ENCODE measurements around the gene RRAS2.

RRAS2 gene

GRCh38 chr11:14309425-14310192 is 49.4 kb downstream of the RRAS2 start:
- no peak overlapping the region for H3K4me3 ChIP-seq (ENCODE audit: low read length)
- no peak for DNase-seq (ENCODE audit: low read depth)
- TF ChIP-seq CTCF (IDR thresholded peaks at IDR 0.05; ENCODE audit: insufficient read depth, low read depth, low read length, missing control alignments): no peak

- no peak overlapping the region for H3K4me3 ChIP-seq (ENCODE audit: low read length)
- no peak for DNase-seq (ENCODE audit: low read depth)
- TF ChIP-seq CTCF (IDR thresholded peaks at IDR 0.05; ENCODE audit: insufficient read depth, low read depth, low read length, missing control alignments): no peak
These were observed 50.0 kb downstream of the RRAS2 start for GRCh38 chr11:14308897-14309387.

GRCh38 chr11:14308114-14308896 is 50.7 kb downstream of the RRAS2 start:
- H3K4me3 ChIP-seq (ENCODE audit: low read length): no peak overlapping the region
- DNase-seq (ENCODE audit: low read depth): peak; percentile 59
- TF ChIP-seq CTCF (IDR thresholded peaks at IDR 0.05; ENCODE audit: insufficient read depth, low read depth, low read length, missing control alignments): peak; percentile 68

- TF ChIP-seq CTCF (IDR thresholded peaks at IDR 0.05; ENCODE audit: insufficient read depth, low read depth, low read length, missing control alignments): peak; percentile 34
- H3K4me3 ChIP-seq (ENCODE audit: low read length): no peak overlapping the region
- no peak for DNase-seq (ENCODE audit: low read depth)
These were observed 52.5 kb downstream of the RRAS2 start for GRCh38 chr11:14306481-14306880.

GRCh38 chr11:14305649-14306048 is 53.3 kb downstream of the RRAS2 start:
- TF ChIP-seq CTCF (IDR thresholded peaks at IDR 0.05; ENCODE audit: insufficient read depth, low read depth, low read length, missing control alignments): no peak
- no peak for DNase-seq (ENCODE audit: low read depth)
- no peak overlapping the region for H3K4me3 ChIP-seq (ENCODE audit: low read length)

GRCh38 chr11:14304601-14305000 is 54.4 kb downstream of the RRAS2 start:
- DNase-seq (ENCODE audit: low read depth): no peak
- no peak for TF ChIP-seq CTCF (IDR thresholded peaks at IDR 0.05; ENCODE audit: insufficient read depth, low read depth, low read length, missing control alignments)
- H3K4me3 ChIP-seq (ENCODE audit: low read length): no peak overlapping the region
